Spleen (tissue), 7 donors: ENCODE results near the gene SOD2.

ENCODE experiments used
- POLR2A ChIP-seq, 3 donors: fragments of 450-650 bp; IDR thresholded peaks; one replicate each; pipeline ENCODE4 v1.5.1; 2017; ENCODE audit warnings: antibody characterized with exemption in 3 of 3, mild to moderate bottlenecking in 1 of 3
- TF ChIP-seq, protein P1 (sequence below), 11 experiments: fragments of 200-600 bp in 7 of 11; fragments of 450-650 bp in 4 of 11; sonication (generic) in 4 of 11; IDR thresholded peaks in 8 of 11; conservative IDR thresholded peaks in 3 of 11; 1 replicate in 7 of 11; 2 replicates in 4 of 11; pipeline versions ENCODE4 v1.4.0 to v1.8.0; 2016 to 2021; ENCODE audit warnings: antibody characterized with exemption in 11 of 11, inconsistent platforms in 4 of 11, mild to moderate bottlenecking in 1 of 11
- donor health status: DM: no; HTN: no; CAD: no; lungs with moderate emphysema.
- donor health status: DM: no; HTN: no; CAD: no.
- donor health status: DM: no; HTN: no; CAD: no.

DNA sequence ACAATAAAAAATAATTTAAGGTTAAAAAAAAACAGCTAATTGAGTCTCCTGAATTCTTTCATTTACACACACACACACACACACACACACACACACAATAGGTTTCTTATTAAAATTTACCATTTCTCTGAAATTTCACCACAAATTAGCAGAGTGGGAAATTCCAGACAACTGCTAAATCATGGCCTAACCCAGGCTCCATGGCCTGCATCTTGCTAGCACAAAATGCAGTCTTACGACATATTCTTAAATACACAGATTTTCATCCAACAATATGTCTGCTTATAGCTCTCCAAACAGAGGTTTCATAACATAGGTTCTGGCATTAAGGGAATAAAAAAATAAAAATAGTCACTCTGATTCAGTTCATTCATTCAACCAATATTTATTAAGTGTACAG lies 46.9 kb downstream of the SOD2 start:
- TF ChIP-seq, protein P1, sequence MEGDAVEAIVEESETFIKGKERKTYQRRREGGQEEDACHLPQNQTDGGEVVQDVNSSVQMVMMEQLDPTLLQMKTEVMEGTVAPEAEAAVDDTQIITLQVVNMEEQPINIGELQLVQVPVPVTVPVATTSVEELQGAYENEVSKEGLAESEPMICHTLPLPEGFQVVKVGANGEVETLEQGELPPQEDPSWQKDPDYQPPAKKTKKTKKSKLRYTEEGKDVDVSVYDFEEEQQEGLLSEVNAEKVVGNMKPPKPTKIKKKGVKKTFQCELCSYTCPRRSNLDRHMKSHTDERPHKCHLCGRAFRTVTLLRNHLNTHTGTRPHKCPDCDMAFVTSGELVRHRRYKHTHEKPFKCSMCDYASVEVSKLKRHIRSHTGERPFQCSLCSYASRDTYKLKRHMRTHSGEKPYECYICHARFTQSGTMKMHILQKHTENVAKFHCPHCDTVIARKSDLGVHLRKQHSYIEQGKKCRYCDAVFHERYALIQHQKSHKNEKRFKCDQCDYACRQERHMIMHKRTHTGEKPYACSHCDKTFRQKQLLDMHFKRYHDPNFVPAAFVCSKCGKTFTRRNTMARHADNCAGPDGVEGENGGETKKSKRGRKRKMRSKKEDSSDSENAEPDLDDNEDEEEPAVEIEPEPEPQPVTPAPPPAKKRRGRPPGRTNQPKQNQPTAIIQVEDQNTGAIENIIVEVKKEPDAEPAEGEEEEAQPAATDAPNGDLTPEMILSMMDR (IDR thresholded peaks at IDR 0.05 in 8 of 11, conservative IDR thresholded peaks at IDR 0.05 in 3 of 11): no peak
- no peak for TF ChIP-seq POLR2A (IDR thresholded peaks at IDR 0.05)
